CD4-positive, alpha-beta memory T cell (primary cell): ENCODE measurements around the gene COBL. TPM values are rescaled to one million over a fixed set of nuclear protein-coding genes. Genes with fewer than 3 reads are reported as not detected.

ENCODE experiments used
- CTCF ChIA-PET: fragments of 350-600 bp; sonication (Branson Sonifier 250); formaldehyde crosslinking; loops from one replicate; lab custom pipeline; 2021; ENCODE audit warnings: inconsistent platforms; ENCODE audit not compliant: partially characterized antibody; lab: Charles Lee
- POLR2A ChIA-PET: fragments of 350-600 bp; sonication (Branson Sonifier 250); formaldehyde crosslinking; loops from one replicate; lab custom pipeline; 2021; ENCODE audit not compliant: partially characterized antibody; lab: Charles Lee
- DNase-seq, 5 donors: peaks; one replicate each; pipeline versions ENCODE4 v3.0.0 to v3.0.0-alpha.2; 2020 to 2022; ENCODE audit warnings: mixed read lengths in 1 of 5
- H3K27ac ChIP-seq: one replicate; pipeline ENCODE4 v1.7.0; 2013; ENCODE audit warnings: low read depth, low read length
- H3K27me3 ChIP-seq: 2 replicates; pipeline ENCODE4 v1.7.0; 2013; ENCODE audit warnings: mild to moderate bottlenecking, low read length, moderate library complexity; ENCODE audit not compliant: insufficient read depth
- H3K36me3 ChIP-seq: 2 replicates; pipeline ENCODE4 v1.7.0; 2013; ENCODE audit warnings: mild to moderate bottlenecking, low read length, moderate library complexity; ENCODE audit not compliant: insufficient read depth
- H3K4me1 ChIP-seq: 2 replicates; pipeline ENCODE4 v1.7.0; 2013; ENCODE audit warnings: mild to moderate bottlenecking, low read length, moderate library complexity; ENCODE audit not compliant: insufficient read depth
- H3K4me3 ChIP-seq, 2 donors: one replicate each; pipeline ENCODE4 v1.7.0; 2013; ENCODE audit warnings: low read length in 2 of 2, mild to moderate bottlenecking in 1 of 2
- H3K9me3 ChIP-seq, 2 donors: one replicate each; pipeline ENCODE4 v1.7.0; 2013; ENCODE audit warnings: low read length in 2 of 2, control low read depth in 1 of 2; ENCODE audit not compliant: control insufficient read depth in 1 of 2
- H3K27ac Mint-ChIP-seq, 7 donors: one replicate each; pipeline ENCODE4 v1.8.0; 2020 to 2021; ENCODE audit warnings: mixed read lengths in 7 of 7, mild to moderate bottlenecking in 6 of 7, inconsistent platforms in 3 of 7, moderate library complexity in 3 of 7
- H3K27me3 Mint-ChIP-seq, 2 donors: one replicate each; pipeline ENCODE4 v1.8.0; 2020 to 2021; ENCODE audit warnings: mixed read lengths in 2 of 2
- H3K36me3 Mint-ChIP-seq, 2 donors: one replicate each; pipeline ENCODE4 v1.8.0; 2020 to 2021; ENCODE audit warnings: mixed read lengths in 2 of 2, inconsistent platforms in 1 of 2, mild to moderate bottlenecking in 1 of 2
- H3K4me1 Mint-ChIP-seq, 4 donors: one replicate each; pipeline ENCODE4 v1.8.0; 2020 to 2021; ENCODE audit warnings: mixed read lengths in 4 of 4, mild to moderate bottlenecking in 1 of 4
- H3K4me3 Mint-ChIP-seq, 8 donors: one replicate each; pipeline ENCODE4 v1.8.0; 2020 to 2021; ENCODE audit warnings: mixed read lengths in 8 of 8, mild to moderate bottlenecking in 7 of 8, moderate library complexity in 6 of 8, inconsistent platforms in 3 of 8
- H3K9me3 Mint-ChIP-seq, 8 donors: one replicate each; pipeline ENCODE4 v1.8.0; 2020 to 2021; ENCODE audit warnings: mixed read lengths in 8 of 8, mild to moderate bottlenecking in 5 of 8, inconsistent platforms in 3 of 8, moderate library complexity in 1 of 8
- intact Hi-C: fragments of 100-400 bp; cut with micrococcal nuclease; formaldehyde crosslinking; loops from one replicate; pipeline ENCODE4 v1.15.1; 2023
- polyA plus RNA-seq, 2 donors: library from polyadenylated mRNA; unstranded; fragments of 300-500 nt; fragmentation: Illumina TruSeq; gene quantifications; one replicate each; pipeline ENCODE4 v1.2.3, GENCODE V29; 2021
- total RNA-seq, 2 experiments: library from RNA; stranded (reverse); gene quantifications; one replicate each; pipeline ENCODE4 v1.2.3, GENCODE V29; 2021

The COBL gene
- total and polyA plus RNA-seq, 4 experiments from 2014 or later: not detected

DNA sequence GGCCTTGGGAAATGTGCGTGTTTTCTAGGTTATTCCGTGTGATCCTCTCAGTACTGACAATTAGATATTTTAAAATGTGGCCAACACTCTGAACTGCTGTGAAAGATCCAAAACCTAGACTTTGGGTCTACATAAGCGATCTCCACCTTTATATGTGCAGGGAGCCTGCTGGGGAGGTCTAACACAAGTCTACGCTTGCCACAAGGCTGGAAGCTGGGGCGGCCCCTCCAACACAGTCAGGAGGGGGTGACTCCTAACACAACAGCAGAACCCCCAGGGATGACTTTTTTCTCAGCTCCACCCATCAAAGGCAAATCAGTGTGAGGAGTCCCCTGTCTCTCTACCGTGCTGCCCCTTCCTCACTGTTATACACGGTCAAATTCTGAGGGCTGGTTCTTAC lies 202.6 kb downstream of the COBL start:
- DNase-seq: no peak
- H3K27me3 Mint-ChIP-seq: peaks cover 3 to 8% of the 10 kb centered on the region in 2 donors
- H3K9me3 Mint-ChIP-seq: peaks cover 0 to 7% (median 4%) of the 10 kb centered on the region in 8 donors
- H3K27ac Mint-ChIP-seq: no peak overlapping the region
- H3K36me3 Mint-ChIP-seq: no peaks in the 10 kb centered on the region
- no peaks in the 10 kb centered on the region for H3K4me1 ChIP-seq
- no peak overlapping the region for H3K27ac ChIP-seq
- H3K4me3 ChIP-seq: no peak overlapping the region
- no peak overlapping the region for H3K4me3 Mint-ChIP-seq
- ChIA-PET POLR2A (no interaction called here), CTCF (no interaction called here)
- no peaks in the 10 kb centered on the region for H3K4me1 Mint-ChIP-seq
- H3K9me3 ChIP-seq: no peaks in the 10 kb centered on the region
- no peaks in the 10 kb centered on the region for H3K27me3 ChIP-seq
- no peaks in the 10 kb centered on the region for H3K36me3 ChIP-seq
- intact Hi-C loops: no loop called here

DNA sequence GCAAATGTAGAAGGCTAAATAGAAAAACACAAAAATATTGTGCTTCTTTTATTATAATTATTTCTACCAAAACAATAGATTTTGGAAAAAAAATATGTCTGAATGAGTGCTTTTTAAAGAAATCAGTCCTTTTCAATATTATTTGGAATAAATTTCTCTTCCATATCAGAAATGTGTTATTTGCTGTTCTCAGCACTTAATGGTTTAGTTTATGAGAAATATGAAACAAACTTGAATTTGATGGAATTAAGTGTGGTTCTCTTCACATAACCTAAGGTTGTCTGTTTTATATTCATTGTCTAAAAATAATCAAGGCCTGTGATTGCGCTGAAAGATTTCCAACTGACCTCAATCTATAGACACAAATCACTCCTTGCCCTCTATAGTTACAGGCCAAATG lies 203.0 kb downstream of the COBL start:
- H3K4me3 Mint-ChIP-seq: no peak overlapping the region
- H3K36me3 Mint-ChIP-seq: no peaks in the 10 kb centered on the region
- H3K9me3 ChIP-seq: no peaks in the 10 kb centered on the region
- no peaks in the 10 kb centered on the region for H3K27me3 ChIP-seq
- intact Hi-C loops: no loop called here
- ChIA-PET CTCF (interaction anchor here (1.1 kb wide), 1 partner anchor 13 kb away, joined by 3 read pairs; no protein-coding TSS in a partner anchor), POLR2A (no interaction called here)
- H3K27ac ChIP-seq: no peak overlapping the region
- no peaks in the 10 kb centered on the region for H3K4me1 ChIP-seq
- H3K4me3 ChIP-seq: no peak overlapping the region
- H3K9me3 Mint-ChIP-seq: peaks cover 0 to 7% (median 4%) of the 10 kb centered on the region in 8 donors
- H3K27me3 Mint-ChIP-seq: peaks cover 3 to 5% of the 10 kb centered on the region in 2 donors
- H3K4me1 Mint-ChIP-seq: no peaks in the 10 kb centered on the region
- H3K27ac Mint-ChIP-seq: no peak overlapping the region
- DNase-seq: no peak
- H3K36me3 ChIP-seq: no peaks in the 10 kb centered on the region

DNA sequence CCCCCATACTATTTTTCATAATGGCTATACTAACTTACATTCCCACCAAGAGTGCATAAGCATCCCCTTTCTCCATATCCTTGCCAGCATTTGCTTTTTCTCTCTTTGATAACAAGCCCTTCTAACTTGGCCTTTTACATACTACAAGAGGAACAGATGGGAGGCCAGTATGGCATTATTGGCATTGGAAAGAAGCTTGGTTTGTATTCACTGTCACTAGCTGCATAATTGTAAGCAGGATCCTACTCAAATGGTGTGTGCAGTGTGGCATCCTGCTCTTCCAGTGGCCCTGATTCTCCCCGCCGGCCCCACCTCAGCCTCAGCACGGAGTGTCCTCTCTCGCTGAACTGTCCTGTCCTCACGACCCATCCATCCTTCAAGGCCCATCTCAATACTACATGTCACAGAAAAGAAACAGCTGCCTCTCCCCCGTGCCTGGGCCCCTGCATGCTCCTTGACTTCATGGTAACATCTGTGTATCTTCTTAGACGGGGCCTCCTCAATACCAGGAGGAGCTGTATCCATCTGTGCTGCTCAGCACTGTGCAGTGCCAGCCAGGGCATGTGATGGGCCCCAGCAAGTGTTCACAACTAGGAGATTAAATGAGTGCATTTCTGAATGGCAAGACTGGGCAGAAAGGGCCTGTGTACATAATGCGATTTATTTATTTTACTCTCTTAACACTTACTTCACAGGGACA lies 205.2 kb downstream of the COBL start:
- Mint-ChIP-seq H3K27ac (no peak overlapping the region), H3K4me1 (no peaks in the 10 kb centered on the region), H3K4me3 (peak overlapping the region in 1 of 8 donors; percentile 14), H3K27me3 (peaks cover 2 to 3% of the 10 kb centered on the region in 2 donors), H3K9me3 (peaks cover 0 to 7% (median 4%) of the 10 kb centered on the region in 8 donors), H3K36me3 (no peaks in the 10 kb centered on the region)
- H3K9me3 ChIP-seq: no peaks in the 10 kb centered on the region
- H3K4me3 ChIP-seq: no peak overlapping the region
- no peaks in the 10 kb centered on the region for H3K27me3 ChIP-seq
- H3K27ac ChIP-seq: no peak overlapping the region
- H3K36me3 ChIP-seq: no peaks in the 10 kb centered on the region
- DNase-seq: no peak
- POLR2A ChIA-PET: no interaction called here
- intact Hi-C loops: no loop called here
- no peaks in the 10 kb centered on the region for H3K4me1 ChIP-seq
- CTCF ChIA-PET: interaction anchor here (1.6 kb wide), 1 partner anchor 49 kb away, joined by 3 read pairs; no protein-coding TSS in a partner anchor

DNA sequence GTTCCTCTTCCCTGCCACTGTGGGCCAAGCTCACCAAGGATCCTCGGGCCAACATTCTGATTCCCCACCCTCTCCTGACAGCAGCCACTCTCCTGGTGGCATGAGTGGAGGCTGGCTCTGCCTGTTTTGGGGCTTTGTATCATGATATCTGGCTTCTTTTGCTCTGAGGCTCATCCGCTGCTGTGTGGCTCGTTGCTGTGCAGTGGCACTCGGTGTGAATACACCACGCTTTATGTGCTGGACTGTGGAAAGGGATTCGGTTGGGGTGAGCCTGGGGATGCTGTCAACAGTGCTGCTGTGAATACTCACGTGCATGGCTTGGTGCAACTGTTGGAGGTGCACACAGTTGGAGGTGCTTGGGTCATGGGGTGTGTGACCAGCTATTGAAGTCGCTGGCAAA lies 208.5 kb downstream of the COBL start:
- peaks cover 2% of the 10 kb centered on the region in 2 donors for H3K27me3 Mint-ChIP-seq
- no peaks in the 10 kb centered on the region for H3K27me3 ChIP-seq
- H3K27ac Mint-ChIP-seq: peak overlapping the region in 1 of 7 donors; percentile 18
- no peaks in the 10 kb centered on the region for H3K4me1 Mint-ChIP-seq
- H3K9me3 ChIP-seq: no peaks in the 10 kb centered on the region
- H3K36me3 ChIP-seq: no peaks in the 10 kb centered on the region
- H3K4me1 ChIP-seq: no peaks in the 10 kb centered on the region
- ChIA-PET POLR2A (no interaction called here), CTCF (no interaction called here)
- no peak overlapping the region for H3K4me3 Mint-ChIP-seq
- no peaks in the 10 kb centered on the region for H3K9me3 Mint-ChIP-seq
- intact Hi-C loops: no loop called here
- no peak overlapping the region for H3K4me3 ChIP-seq
- no peaks in the 10 kb centered on the region for H3K36me3 Mint-ChIP-seq
- no peak overlapping the region for H3K27ac ChIP-seq
- no peak for DNase-seq

DNA sequence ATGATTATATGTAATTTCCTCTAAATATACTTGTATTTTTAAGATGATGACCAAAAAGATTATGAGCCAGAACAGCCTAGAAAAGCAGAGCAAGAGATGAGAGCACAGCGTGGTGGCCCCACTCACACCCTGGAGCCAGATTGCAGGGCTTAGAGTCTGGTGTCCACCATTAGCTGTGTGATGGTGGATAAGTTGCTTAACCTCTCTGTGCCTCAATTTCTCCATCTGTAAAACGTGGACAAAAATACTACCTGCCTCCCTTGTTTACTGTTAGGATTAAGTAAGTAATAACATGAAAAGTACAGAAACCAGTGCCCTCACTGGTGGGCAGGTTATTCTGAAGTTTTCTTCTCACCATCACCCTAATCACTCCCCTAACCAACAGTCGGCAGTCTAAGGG lies 212.3 kb downstream of the COBL start:
- no peaks in the 10 kb centered on the region for H3K36me3 ChIP-seq
- Mint-ChIP-seq H3K4me1 (no peaks in the 10 kb centered on the region), H3K4me3 (no peak overlapping the region), H3K9me3 (no peaks in the 10 kb centered on the region), H3K27me3 (no peaks in the 10 kb centered on the region), H3K36me3 (no peaks in the 10 kb centered on the region), H3K27ac (no peak overlapping the region)
- H3K4me1 ChIP-seq: no peaks in the 10 kb centered on the region
- no peak overlapping the region for H3K27ac ChIP-seq
- H3K9me3 ChIP-seq: no peaks in the 10 kb centered on the region
- CTCF ChIA-PET: no interaction called here
- H3K4me3 ChIP-seq: no peak overlapping the region
- no peak for DNase-seq
- intact Hi-C loops: no loop called here
- no peaks in the 10 kb centered on the region for H3K27me3 ChIP-seq
- POLR2A ChIA-PET: no interaction called here

DNA sequence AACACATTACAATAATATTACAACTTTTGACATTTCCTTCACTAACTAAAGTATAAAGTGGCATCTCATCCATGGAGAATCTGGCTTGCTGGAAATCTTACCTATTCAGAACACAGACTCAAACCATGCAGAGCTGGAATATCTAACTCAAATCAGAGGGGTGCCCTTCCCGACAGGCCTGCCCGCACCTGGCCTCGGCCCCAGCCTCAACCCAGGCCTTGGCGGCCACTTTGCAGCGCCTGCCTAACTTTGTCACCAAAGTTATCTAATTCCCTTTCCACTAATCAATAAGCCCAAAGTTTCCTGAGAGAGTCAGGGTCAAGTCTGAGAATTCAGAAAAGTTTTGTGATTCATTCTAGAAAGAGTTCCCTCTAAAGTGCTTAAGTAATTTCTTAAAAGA lies 212.9 kb downstream of the COBL start:
- CTCF ChIA-PET: no interaction called here
- Mint-ChIP-seq H3K9me3 (no peaks in the 10 kb centered on the region), H3K27ac (no peak overlapping the region), H3K4me3 (no peak overlapping the region), H3K27me3 (no peaks in the 10 kb centered on the region), H3K36me3 (no peaks in the 10 kb centered on the region), H3K4me1 (no peaks in the 10 kb centered on the region)
- no peaks in the 10 kb centered on the region for H3K9me3 ChIP-seq
- intact Hi-C loops: no loop called here
- POLR2A ChIA-PET: no interaction called here
- H3K27me3 ChIP-seq: no peaks in the 10 kb centered on the region
- H3K36me3 ChIP-seq: no peaks in the 10 kb centered on the region
- no peak for DNase-seq
- no peaks in the 10 kb centered on the region for H3K4me1 ChIP-seq
- no peak overlapping the region for H3K27ac ChIP-seq
- no peak overlapping the region for H3K4me3 ChIP-seq

DNA sequence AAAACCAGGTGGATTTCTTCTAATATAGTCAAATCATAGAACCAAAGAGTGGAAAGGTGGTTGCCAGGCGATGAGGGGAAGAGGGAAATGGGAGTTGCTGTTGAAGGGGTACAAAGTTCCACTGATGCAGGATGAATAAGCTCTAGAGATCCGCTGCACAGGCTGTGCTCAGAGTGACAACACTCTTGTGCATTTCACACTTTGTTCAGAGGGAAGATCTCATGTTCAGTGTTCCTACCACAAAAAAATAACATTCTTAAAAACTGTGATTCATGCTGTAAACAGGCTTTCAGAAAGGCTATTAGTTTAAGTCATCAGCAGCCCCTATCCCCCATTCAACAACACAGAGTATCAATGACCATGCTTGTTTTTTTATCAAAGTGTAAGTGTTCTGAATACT lies 213.8 kb downstream of the COBL start:
- Mint-ChIP-seq H3K4me3 (no peak overlapping the region), H3K27me3 (no peaks in the 10 kb centered on the region), H3K27ac (no peak overlapping the region), H3K36me3 (no peaks in the 10 kb centered on the region), H3K4me1 (no peaks in the 10 kb centered on the region), H3K9me3 (peaks cover 0 to 8% (median 4%) of the 10 kb centered on the region in 8 donors)
- no peak overlapping the region for H3K4me3 ChIP-seq
- no peak overlapping the region for H3K27ac ChIP-seq
- H3K4me1 ChIP-seq: no peaks in the 10 kb centered on the region
- H3K36me3 ChIP-seq: no peaks in the 10 kb centered on the region
- no peaks in the 10 kb centered on the region for H3K27me3 ChIP-seq
- H3K9me3 ChIP-seq: no peaks in the 10 kb centered on the region
- no peak for DNase-seq
- CTCF ChIA-PET: no interaction called here
- POLR2A ChIA-PET: no interaction called here
- intact Hi-C loops: no loop called here
